Ishikawa (cell line): Measurements from ENCODE around the gene IL10RB.

Experiments
- CEBPB ChIP-seq: IDR thresholded peaks from 2 replicates; pipeline ENCODE4 v1.6.1; 2012
- CREB1 ChIP-seq: IDR thresholded peaks from 2 replicates; pipeline ENCODE4 v1.6.1; 2012; ENCODE audit warnings: low read depth
- EGR1 ChIP-seq: IDR thresholded peaks from 2 replicates; pipeline ENCODE4 v1.6.1; 2012
- EP300 ChIP-seq: IDR thresholded peaks from 2 replicates; pipeline ENCODE4 v1.6.1; 2012; ENCODE audit warnings: borderline replicate concordance
- FOXM1 ChIP-seq: IDR thresholded peaks from 2 replicates; pipeline ENCODE4 v1.6.1; 2012; ENCODE audit warnings: low read depth, borderline replicate concordance
- MAX ChIP-seq: IDR thresholded peaks from 2 replicates; pipeline ENCODE4 v1.6.1; 2012
- NFIC ChIP-seq: IDR thresholded peaks from 2 replicates; pipeline ENCODE4 v1.6.1; 2012
- RAD21 ChIP-seq: IDR thresholded peaks from 2 replicates; pipeline ENCODE4 v1.6.1; 2012; ENCODE audit warnings: low read depth
- REST ChIP-seq: IDR thresholded peaks from 2 replicates; pipeline ENCODE4 v1.6.1; 2012; ENCODE audit warnings: low read depth, mild to moderate bottlenecking
- TAF1 ChIP-seq: IDR thresholded peaks from 2 replicates; pipeline ENCODE4 v1.6.1; 2012; ENCODE audit warnings: low read depth, mild to moderate bottlenecking
- TCF12 ChIP-seq: IDR thresholded peaks from 2 replicates; pipeline ENCODE4 v1.6.1; 2012; ENCODE audit warnings: low read depth
- TEAD4 ChIP-seq: IDR thresholded peaks from 2 replicates; pipeline ENCODE4 v1.6.1; 2012
- USF1 ChIP-seq: IDR thresholded peaks from 2 replicates; pipeline ENCODE4 v1.6.1; 2012
- YY1 ChIP-seq: IDR thresholded peaks from 2 replicates; pipeline ENCODE4 v1.6.1; 2012; ENCODE audit warnings: low read depth
- ZBTB7A ChIP-seq: IDR thresholded peaks from 2 replicates; pipeline ENCODE4 v1.6.1; 2012; ENCODE audit warnings: low read depth

IL10RB gene

GRCh38 chr21:33237486-33237885, 28.7 kb upstream of the IL10RB start:
- TF ChIP-seq EGR1, result no peak
- no peak for TF ChIP-seq TAF1
- TF ChIP-seq TCF12, result no peak
- no peak for TF ChIP-seq MAX
- TF ChIP-seq TEAD4, result no peak
- TF ChIP-seq NFIC, result no peak
- TF ChIP-seq REST, result no peak

GRCh38 chr21:33238146-33238545, 28.0 kb upstream of the IL10RB start:
- TF ChIP-seq TAF1, result no peak
- no peak for TF ChIP-seq RAD21

GRCh38 chr21:33238565-33239255, 27.5 kb upstream of the IL10RB start:
- TF ChIP-seq TEAD4, result no peak
- TF ChIP-seq YY1, result no peak
- no peak for TF ChIP-seq REST
- no peak for TF ChIP-seq EGR1
- TF ChIP-seq NFIC, result no peak
- TF ChIP-seq EP300, result no peak
- TF ChIP-seq USF1, result no peak
- TF ChIP-seq RAD21, result no peak

GRCh38 chr21:33240404-33240803, 25.8 kb upstream of the IL10RB start:
- no peak for TF ChIP-seq CEBPB
- TF ChIP-seq CREB1, result no peak
- no peak for TF ChIP-seq EGR1
- no peak for TF ChIP-seq USF1
- no peak for TF ChIP-seq YY1
- no peak for TF ChIP-seq ZBTB7A
- no peak for TF ChIP-seq TEAD4
- TF ChIP-seq TCF12, result no peak
- no peak for TF ChIP-seq REST
- no peak for TF ChIP-seq MAX
- TF ChIP-seq RAD21, result no peak
- no peak for TF ChIP-seq TAF1
- TF ChIP-seq NFIC, result no peak
- TF ChIP-seq FOXM1, result no peak
- TF ChIP-seq EP300, result no peak

- no peak for TF ChIP-seq MAX
- no peak for TF ChIP-seq EGR1
- no peak for TF ChIP-seq TCF12
- TF ChIP-seq FOXM1, result no peak
- TF ChIP-seq USF1, result no peak
- TF ChIP-seq TAF1, result no peak
- no peak for TF ChIP-seq RAD21
- TF ChIP-seq EP300, result no peak
- no peak for TF ChIP-seq CREB1
These were observed 24.3 kb upstream of the IL10RB start for GRCh38 chr21:33241846-33242245.
